Upper lobe of left lung (tissue), 6 donors: ENCODE results near the gene PDS5A. TPM values are rescaled to one million over a fixed set of nuclear protein-coding genes. Genes with fewer than 3 reads are reported as not detected.

Experiments used
- ATAC-seq, 2 donors: fragments of 200-7000 bp; cut with Tn5 transposase; one replicate each; pipeline ENCODE4 v1.9.1; 2022; ENCODE audit warnings: mild to moderate bottlenecking in 2 of 2, moderate library complexity in 2 of 2; ENCODE audit not compliant: low FRiP score in 2 of 2
- DNase-seq, 2 donors: peaks; one replicate each; pipeline ENCODE4 v3.0.0-alpha.2; 2019 to 2020
- H3K27ac ChIP-seq, 4 donors: fragments of 200-600 bp; sonication (generic); one replicate each; pipeline ENCODE4 v1.5.1; 2016 to 2019
- H3K27me3 ChIP-seq, 4 donors: fragments of 200-600 bp; sonication (generic); one replicate each; pipeline ENCODE4 v1.5.1; 2017 to 2019
- H3K36me3 ChIP-seq, 4 donors: fragments of 200-600 bp; sonication (generic); one replicate each; pipeline ENCODE4 v1.5.1; 2016 to 2019
- H3K4me1 ChIP-seq, 4 donors: fragments of 200-600 bp; sonication (generic); one replicate each; pipeline ENCODE4 v1.5.1; 2018 to 2019
- H3K4me3 ChIP-seq, 4 donors: fragments of 200-600 bp; sonication (generic); one replicate each; pipeline ENCODE4 v1.5.1; 2017 to 2019; ENCODE audit warnings: mild to moderate bottlenecking in 2 of 4, moderate library complexity in 1 of 4
- H3K9me3 ChIP-seq, 4 donors: fragments of 200-600 bp; sonication (generic); one replicate each; pipeline ENCODE4 v1.5.1; 2018 to 2019
- CTCF ChIP-seq, 6 experiments: fragments of 450-650 bp in 4 of 6; fragments of 200-600 bp in 2 of 6; sonication (generic) in 2 of 6; IDR thresholded peaks; one replicate each; pipeline ENCODE4 v1.5.1; 2016 to 2019; ENCODE audit warnings: antibody characterized with exemption in 6 of 6
- EP300 ChIP-seq, 4 donors: sonication (generic); formaldehyde crosslinking; IDR thresholded peaks; one replicate each; pipeline ENCODE4 v1.5.1; 2017; ENCODE audit warnings: antibody characterized with exemption in 4 of 4, control low read depth in 2 of 4
- POLR2A ChIP-seq, 4 donors: fragments of 450-650 bp; IDR thresholded peaks; one replicate each; pipeline ENCODE4 v1.5.1; 2016 to 2017; ENCODE audit warnings: antibody characterized with exemption in 4 of 4, mild to moderate bottlenecking in 2 of 4
- POLR2AphosphoS5 ChIP-seq, 2 donors: sonication (generic); formaldehyde crosslinking; IDR thresholded peaks; one replicate each; pipeline ENCODE4 v1.5.1; 2017; ENCODE audit warnings: antibody characterized with exemption in 2 of 2
- WGBS, 2 donors: methylation state at CpG; one replicate each; pipeline ENCODE4 v1.1.5; 2017 to 2018; 5-methylcytosine and 5-hydroxymethylcytosine counted together
- total RNA-seq, 6 donors: library from RNA; depleted of rRNA in 4 of 6; stranded (reverse); fragments of >200 nt in 4 of 6; gene quantifications; one replicate each; pipeline versions ENCODE4 v1.1.0 to v1.2.1, GENCODE V29; 2016 to 2021
- donor health status: DM: no; HTN: no; CAD: no; lungs with moderate emphysema.
- donor health status: DM: no; HTN: yes; CAD: no; lungs with severe emphysema.

PDS5A gene
- total RNA-seq, 6 donors from 2014 or later = 40.3 to 112 (median 69.6) TPM

- DNase-seq = no peak
- Histone ChIP-seq H3K9me3 (no peaks in the 10 kb centered on the region), H3K27ac (no peak overlapping the region), H3K27me3 (no peaks in the 10 kb centered on the region), H3K36me3 (peaks cover 0 to 62% (median 8%) of the 10 kb centered on the region in 4 donors), H3K4me1 (no peaks in the 10 kb centered on the region), H3K4me3 (no peak overlapping the region)
- ATAC-seq = no peak
- whole genome bisulfite sequencing, 2 donors = 78 to 92% methylated on average over 1 to 2 of the region's 2 CpGs
- TF ChIP-seq EP300 (IDR thresholded peaks at IDR 0.05) = no peak
- TF ChIP-seq CTCF (IDR thresholded peaks at IDR 0.05) = no peak
- TF ChIP-seq POLR2AphosphoS5 (IDR thresholded peaks at IDR 0.05) = no peak
- TF ChIP-seq POLR2A (IDR thresholded peaks at IDR 0.05) = no peak
These were observed 53.7 kb downstream of the PDS5A start for GRCh38 chr4:39924014-39924413.

DNA sequence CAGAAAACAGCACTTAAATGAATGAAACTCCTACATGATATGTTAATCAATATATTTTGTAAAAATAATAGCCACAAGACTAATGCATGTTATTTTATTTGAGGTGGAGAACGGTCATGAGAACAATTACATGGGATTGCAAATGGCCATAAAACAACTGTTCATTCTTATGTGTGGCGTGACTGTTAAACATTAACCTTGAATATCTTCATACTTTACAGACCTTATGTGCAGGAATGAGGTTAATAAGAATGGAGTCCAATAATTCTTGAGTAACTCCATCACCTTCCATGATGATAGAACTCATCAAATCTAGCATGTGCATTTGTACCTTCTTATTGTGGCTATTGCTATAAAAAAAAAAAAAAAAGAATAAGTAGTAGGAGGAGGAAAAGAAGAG is 55.3 kb downstream of the PDS5A start:
- TF ChIP-seq EP300 (IDR thresholded peaks at IDR 0.05) = no peak
- no peak for TF ChIP-seq POLR2AphosphoS5 (IDR thresholded peaks at IDR 0.05)
- no peak for TF ChIP-seq CTCF (IDR thresholded peaks at IDR 0.05)
- no peak overlapping the region for H3K4me3 ChIP-seq
- DNase-seq (no peak), ATAC-seq (no peak)
- H3K27ac ChIP-seq = no peak overlapping the region
- 97 to 98% methylated on average over 2 of the region's 2 CpGs for WGBS, 2 donors
- no peaks in the 10 kb centered on the region for H3K9me3 ChIP-seq
- no peaks in the 10 kb centered on the region for H3K4me1 ChIP-seq
- peaks cover 0 to 70% (median 13%) of the 10 kb centered on the region in 4 donors for H3K36me3 ChIP-seq
- H3K27me3 ChIP-seq = no peaks in the 10 kb centered on the region

GRCh38 chr4:39913471-39913870 is 64.2 kb downstream of the PDS5A start:
- H3K27ac ChIP-seq = no peak overlapping the region
- no peaks in the 10 kb centered on the region for H3K4me1 ChIP-seq
- 80 to 84% methylated on average over 4 of the region's 4 CpGs for WGBS, 2 donors
- ATAC-seq (no peak), DNase-seq (no peak)
- peaks cover 5 to 82% (median 30%) of the 10 kb centered on the region in 4 donors for H3K36me3 ChIP-seq
- TF ChIP-seq POLR2AphosphoS5 (IDR thresholded peaks at IDR 0.05) (no peak), POLR2A (IDR thresholded peaks at IDR 0.05) (no peak), CTCF (IDR thresholded peaks at IDR 0.05) (no peak), EP300 (IDR thresholded peaks at IDR 0.05) (no peak)
- H3K27me3 ChIP-seq = no peaks in the 10 kb centered on the region
- no peak overlapping the region for H3K4me3 ChIP-seq
- no peaks in the 10 kb centered on the region for H3K9me3 ChIP-seq

- H3K27me3 ChIP-seq = no peaks in the 10 kb centered on the region
- H3K27ac ChIP-seq = no peak overlapping the region
- TF ChIP-seq CTCF (IDR thresholded peaks at IDR 0.05) = no peak
- no peak for TF ChIP-seq EP300 (IDR thresholded peaks at IDR 0.05)
- no peak for TF ChIP-seq POLR2A (IDR thresholded peaks at IDR 0.05)
- TF ChIP-seq POLR2AphosphoS5 (IDR thresholded peaks at IDR 0.05) = no peak
- no peaks in the 10 kb centered on the region for H3K9me3 ChIP-seq
- H3K36me3 ChIP-seq = peaks cover 2 to 75% (median 21%) of the 10 kb centered on the region in 4 donors
- no peaks in the 10 kb centered on the region for H3K4me1 ChIP-seq
- DNase-seq = no peak
- H3K4me3 ChIP-seq = no peak overlapping the region
- 96 to 97% methylated on average over 3 of the region's 3 CpGs for WGBS, 2 donors
- ATAC-seq = no peak
These were observed 67.6 kb downstream of the PDS5A start for GRCh38 chr4:39910064-39910463.

DNA sequence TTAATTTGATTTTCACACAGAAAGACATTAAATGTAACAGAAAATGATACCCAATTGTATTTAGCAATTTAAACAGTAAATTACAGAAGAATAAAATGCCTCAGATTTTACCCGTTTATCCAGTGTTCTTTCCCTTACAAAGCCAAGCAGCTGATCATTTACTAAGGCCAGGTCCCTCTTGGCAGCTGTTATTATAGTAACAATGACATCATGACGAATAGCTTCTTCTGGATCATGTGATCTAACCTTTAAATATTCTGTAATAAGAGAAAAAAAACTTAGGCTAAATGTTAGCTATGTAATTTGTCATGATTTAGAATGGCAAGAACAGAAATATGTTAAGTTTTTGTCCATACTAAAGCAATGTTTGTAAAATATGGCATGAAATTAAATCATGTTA is 69.4 kb downstream of the PDS5A start:
- 85 to 86% methylated on average over 2 of the region's 2 CpGs for WGBS, 2 donors
- H3K4me1 ChIP-seq = no peaks in the 10 kb centered on the region
- H3K27me3 ChIP-seq = no peaks in the 10 kb centered on the region
- no peak overlapping the region for H3K27ac ChIP-seq
- ATAC-seq (no peak), DNase-seq (no peak)
- H3K36me3 ChIP-seq = peaks cover 3 to 65% (median 16%) of the 10 kb centered on the region in 4 donors
- H3K4me3 ChIP-seq = no peak overlapping the region
- no peaks in the 10 kb centered on the region for H3K9me3 ChIP-seq
- TF ChIP-seq POLR2AphosphoS5 (IDR thresholded peaks at IDR 0.05) = no peak
- no peak for TF ChIP-seq POLR2A (IDR thresholded peaks at IDR 0.05)
- TF ChIP-seq EP300 (IDR thresholded peaks at IDR 0.05) = no peak
- TF ChIP-seq CTCF (IDR thresholded peaks at IDR 0.05) = no peak
